A549 (cell line): ENCODE measurements around the gene ARL2BP.

Experiments used
- CTCF ChIP-seq: fragments of >200 bp; sonication (Bioruptor Twin); formaldehyde crosslinking; IDR thresholded peaks from 3 replicates; pipeline ENCODE4 v1.5.1; 2016
- EP300 ChIP-seq, 2 experiments: fragments of >200 bp; sonication (Bioruptor Twin); formaldehyde crosslinking; IDR thresholded peaks; 2 replicates in 1 of 2; 3 replicates in 1 of 2; pipeline ENCODE4 v1.6.1; 2016 to 2017
- MAX ChIP-seq: IDR thresholded peaks from 2 replicates; pipeline ENCODE4 v1.6.1; 2012
- POLR2A ChIP-seq: IDR thresholded peaks from 2 replicates; pipeline ENCODE4 v1.6.1; 2012; ENCODE audit warnings: mild to moderate bottlenecking, low read length
- REST ChIP-seq: fragments of 200-600 bp; sonication (generic); IDR thresholded peaks from 2 replicates; pipeline ENCODE4 v1.6.1; 2016; ENCODE audit warnings: antibody characterized with exemption, mild to moderate bottlenecking, moderate library complexity
- USF2 ChIP-seq: fragments of 450-650 bp; IDR thresholded peaks from 2 replicates; pipeline ENCODE4 v1.6.1; 2014; ENCODE audit warnings: antibody characterized with exemption

GRCh38 chr16:57264950-57265371 lies 19.9 kb downstream of the ARL2BP start:
- TF ChIP-seq MAX, result no peak
- TF ChIP-seq POLR2A, result no peak
- TF ChIP-seq CTCF, result no peak
- no peak for TF ChIP-seq REST
- no peak for TF ChIP-seq EP300 (IDR thresholded peaks at IDR 0.05)
- no peak for TF ChIP-seq USF2
